Ovary (tissue), 3 donors: ENCODE data around the gene DEFB132.

Source experiments
- EP300 ChIP-seq: sonication (generic); formaldehyde crosslinking; IDR thresholded peaks from one replicate; pipeline ENCODE4 v1.6.1; 2017; ENCODE audit warnings: antibody characterized with exemption
- TF ChIP-seq, protein P1 (sequence below), 3 donors: fragments of 450-650 bp in 2 of 3; fragments of 200-600 bp in 1 of 3; IDR thresholded peaks; one replicate each; pipeline versions ENCODE4 v1.5.1 to v1.8.0; 2016 to 2022; ENCODE audit warnings: antibody characterized with exemption in 3 of 3, mild to moderate bottlenecking in 1 of 3
- donor health status: DM: no; HTN: no; CAD: no.

- TF ChIP-seq, protein P1, sequence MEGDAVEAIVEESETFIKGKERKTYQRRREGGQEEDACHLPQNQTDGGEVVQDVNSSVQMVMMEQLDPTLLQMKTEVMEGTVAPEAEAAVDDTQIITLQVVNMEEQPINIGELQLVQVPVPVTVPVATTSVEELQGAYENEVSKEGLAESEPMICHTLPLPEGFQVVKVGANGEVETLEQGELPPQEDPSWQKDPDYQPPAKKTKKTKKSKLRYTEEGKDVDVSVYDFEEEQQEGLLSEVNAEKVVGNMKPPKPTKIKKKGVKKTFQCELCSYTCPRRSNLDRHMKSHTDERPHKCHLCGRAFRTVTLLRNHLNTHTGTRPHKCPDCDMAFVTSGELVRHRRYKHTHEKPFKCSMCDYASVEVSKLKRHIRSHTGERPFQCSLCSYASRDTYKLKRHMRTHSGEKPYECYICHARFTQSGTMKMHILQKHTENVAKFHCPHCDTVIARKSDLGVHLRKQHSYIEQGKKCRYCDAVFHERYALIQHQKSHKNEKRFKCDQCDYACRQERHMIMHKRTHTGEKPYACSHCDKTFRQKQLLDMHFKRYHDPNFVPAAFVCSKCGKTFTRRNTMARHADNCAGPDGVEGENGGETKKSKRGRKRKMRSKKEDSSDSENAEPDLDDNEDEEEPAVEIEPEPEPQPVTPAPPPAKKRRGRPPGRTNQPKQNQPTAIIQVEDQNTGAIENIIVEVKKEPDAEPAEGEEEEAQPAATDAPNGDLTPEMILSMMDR (IDR thresholded peaks at IDR 0.05) = no peak
- TF ChIP-seq EP300 = no peak
These were observed 30.0 kb upstream of the DEFB132 start for GRCh38 chr20:227439-228105.
